ENCODE measurements around the gene PRR15.

PRR15 gene

GRCh38 chr7:29567174-29567573 is 3.5 kb downstream of the PRR15 start:
- TF ChIP-seq, protein P1, sequence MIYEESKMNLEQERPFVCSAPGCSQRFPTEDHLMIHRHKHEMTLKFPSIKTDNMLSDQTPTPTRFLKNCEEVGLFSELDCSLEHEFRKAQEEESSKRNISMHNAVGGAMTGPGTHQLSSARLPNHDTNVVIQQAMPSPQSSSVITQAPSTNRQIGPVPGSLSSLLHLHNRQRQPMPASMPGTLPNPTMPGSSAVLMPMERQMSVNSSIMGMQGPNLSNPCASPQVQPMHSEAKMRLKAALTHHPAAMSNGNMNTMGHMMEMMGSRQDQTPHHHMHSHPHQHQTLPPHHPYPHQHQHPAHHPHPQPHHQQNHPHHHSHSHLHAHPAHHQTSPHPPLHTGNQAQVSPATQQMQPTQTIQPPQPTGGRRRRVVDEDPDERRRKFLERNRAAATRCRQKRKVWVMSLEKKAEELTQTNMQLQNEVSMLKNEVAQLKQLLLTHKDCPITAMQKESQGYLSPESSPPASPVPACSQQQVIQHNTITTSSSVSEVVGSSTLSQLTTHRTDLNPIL (CRISPR knock-in tag; IDR thresholded peaks at IDR 0.05; ENCODE audit: low read depth), result no peak
- TF ChIP-seq CSRNP3 (CRISPR knock-in tag; IDR thresholded peaks at IDR 0.05) (no peak), ZC3H10 (CRISPR knock-in tag; IDR thresholded peaks at IDR 0.05) (no peak), CSDC2 (CRISPR knock-in tag; IDR thresholded peaks at IDR 0.05) (no peak), GLIS3 (CRISPR knock-in tag; IDR thresholded peaks at IDR 0.05) (no peak), OSR1 (CRISPR knock-in tag; IDR thresholded peaks at IDR 0.05) (no peak), TCF4 (CRISPR knock-in tag; IDR thresholded peaks at IDR 0.05; ENCODE audit: borderline replicate concordance) (no peak), ZNF70 (CRISPR knock-in tag; IDR thresholded peaks at IDR 0.05) (no peak)
- ATAC-seq, result no peak

DNA sequence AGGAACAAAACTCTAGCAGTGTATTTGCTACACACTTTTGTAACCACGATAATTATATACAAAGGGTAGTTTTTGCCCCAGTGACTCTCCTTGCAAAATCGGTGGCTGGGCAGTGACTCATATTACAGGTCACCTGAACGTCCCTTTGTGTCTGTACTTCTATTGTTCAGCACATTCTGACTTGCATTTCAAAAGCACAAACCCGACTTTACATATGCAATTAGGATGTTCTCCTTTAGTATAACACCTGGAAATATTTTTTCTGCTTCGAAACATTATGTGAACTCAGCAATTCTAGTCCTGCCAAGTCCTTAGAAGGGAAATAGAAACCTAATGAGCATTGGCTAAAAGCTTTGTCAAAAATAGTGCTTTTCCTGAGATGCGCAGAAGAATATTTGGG is 6.0 kb downstream of the PRR15 start:
- TF ChIP-seq, protein P1 (CRISPR knock-in tag; IDR thresholded peaks at IDR 0.05; ENCODE audit: low read depth), result no peak
- no peak for TF ChIP-seq ZC3H10 (CRISPR knock-in tag; IDR thresholded peaks at IDR 0.05)
- TF ChIP-seq PPARA (CRISPR knock-in tag; IDR thresholded peaks at IDR 0.05; ENCODE audit: borderline replicate concordance), result no peak
- no peak for TF ChIP-seq CSDC2 (CRISPR knock-in tag; IDR thresholded peaks at IDR 0.05)
- no peak for TF ChIP-seq SNAI2 (CRISPR knock-in tag; IDR thresholded peaks at IDR 0.05)
- TF ChIP-seq, protein P2, sequence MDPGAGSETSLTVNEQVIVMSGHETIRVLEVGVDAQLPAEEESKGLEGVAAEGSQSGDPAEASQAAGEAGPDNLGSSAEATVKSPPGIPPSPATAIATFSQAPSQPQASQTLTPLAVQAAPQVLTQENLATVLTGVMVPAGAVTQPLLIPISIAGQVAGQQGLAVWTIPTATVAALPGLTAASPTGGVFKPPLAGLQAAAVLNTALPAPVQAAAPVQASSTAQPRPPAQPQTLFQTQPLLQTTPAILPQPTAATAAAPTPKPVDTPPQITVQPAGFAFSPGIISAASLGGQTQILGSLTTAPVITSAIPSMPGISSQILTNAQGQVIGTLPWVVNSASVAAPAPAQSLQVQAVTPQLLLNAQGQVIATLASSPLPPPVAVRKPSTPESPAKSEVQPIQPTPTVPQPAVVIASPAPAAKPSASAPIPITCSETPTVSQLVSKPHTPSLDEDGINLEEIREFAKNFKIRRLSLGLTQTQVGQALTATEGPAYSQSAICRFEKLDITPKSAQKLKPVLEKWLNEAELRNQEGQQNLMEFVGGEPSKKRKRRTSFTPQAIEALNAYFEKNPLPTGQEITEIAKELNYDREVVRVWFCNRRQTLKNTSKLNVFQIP (CRISPR knock-in tag; IDR thresholded peaks at IDR 0.05; ENCODE audit: borderline replicate concordance, low read depth), result no peak
- no peak for TF ChIP-seq TCF4 (CRISPR knock-in tag; IDR thresholded peaks at IDR 0.05; ENCODE audit: borderline replicate concordance)
- TF ChIP-seq BACH2 (CRISPR knock-in tag; IDR thresholded peaks at IDR 0.05; ENCODE audit: borderline replicate concordance), result no peak
- TF ChIP-seq ESRRG (CRISPR knock-in tag; IDR thresholded peaks at IDR 0.05), result no peak
- no peak for TF ChIP-seq ZNF70 (CRISPR knock-in tag; IDR thresholded peaks at IDR 0.05)
- no peak for TF ChIP-seq ARNTL (CRISPR knock-in tag; IDR thresholded peaks at IDR 0.05; ENCODE audit: borderline replicate concordance, low read depth)
- TF ChIP-seq GLIS3 (CRISPR knock-in tag; IDR thresholded peaks at IDR 0.05), result no peak
- no peak for TF ChIP-seq OSR1 (CRISPR knock-in tag; IDR thresholded peaks at IDR 0.05)
- TF ChIP-seq PATZ1 (CRISPR knock-in tag; IDR thresholded peaks at IDR 0.05; ENCODE audit: borderline replicate concordance), result no peak
- ATAC-seq, result no peak

DNA sequence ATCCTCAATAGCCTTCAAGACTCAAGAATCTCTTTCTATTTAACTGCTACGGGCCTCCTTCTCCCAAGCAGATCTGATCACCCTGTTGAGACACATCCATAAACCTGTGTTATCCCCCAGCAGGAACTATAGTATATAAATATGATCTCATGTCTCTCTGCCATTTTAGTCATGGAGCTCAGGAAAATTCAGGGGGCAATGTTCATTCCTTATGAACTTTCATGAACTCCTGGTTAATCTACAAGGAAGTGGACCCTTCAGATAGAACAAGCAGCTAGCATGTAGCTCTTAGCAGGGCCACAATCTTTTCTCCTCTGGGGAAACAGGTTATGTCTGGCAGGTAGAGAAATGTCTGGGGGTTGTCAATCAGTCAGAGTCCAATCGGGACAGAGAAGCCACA is 8.9 kb downstream of the PRR15 start:
- ATAC-seq, result no peak
- TF ChIP-seq, protein P2 (CRISPR knock-in tag; IDR thresholded peaks at IDR 0.05; ENCODE audit: borderline replicate concordance, low read depth), result no peak
- TF ChIP-seq PPARA (CRISPR knock-in tag; IDR thresholded peaks at IDR 0.05; ENCODE audit: borderline replicate concordance), result no peak
- TF ChIP-seq ZC3H10 (CRISPR knock-in tag; IDR thresholded peaks at IDR 0.05), result no peak
- TF ChIP-seq, protein P1 (CRISPR knock-in tag; IDR thresholded peaks at IDR 0.05; ENCODE audit: low read depth), result no peak
- TF ChIP-seq ISL1 (CRISPR knock-in tag; IDR thresholded peaks at IDR 0.05), result no peak
- TF ChIP-seq ESRRG (CRISPR knock-in tag; IDR thresholded peaks at IDR 0.05), result no peak
- no peak for TF ChIP-seq CSDC2 (CRISPR knock-in tag; IDR thresholded peaks at IDR 0.05)
- no peak for TF ChIP-seq TCF4 (CRISPR knock-in tag; IDR thresholded peaks at IDR 0.05; ENCODE audit: borderline replicate concordance)
- no peak for TF ChIP-seq OSR1 (CRISPR knock-in tag; IDR thresholded peaks at IDR 0.05)
- no peak for TF ChIP-seq RARB (CRISPR knock-in tag; IDR thresholded peaks at IDR 0.05)
- TF ChIP-seq, protein P3, sequence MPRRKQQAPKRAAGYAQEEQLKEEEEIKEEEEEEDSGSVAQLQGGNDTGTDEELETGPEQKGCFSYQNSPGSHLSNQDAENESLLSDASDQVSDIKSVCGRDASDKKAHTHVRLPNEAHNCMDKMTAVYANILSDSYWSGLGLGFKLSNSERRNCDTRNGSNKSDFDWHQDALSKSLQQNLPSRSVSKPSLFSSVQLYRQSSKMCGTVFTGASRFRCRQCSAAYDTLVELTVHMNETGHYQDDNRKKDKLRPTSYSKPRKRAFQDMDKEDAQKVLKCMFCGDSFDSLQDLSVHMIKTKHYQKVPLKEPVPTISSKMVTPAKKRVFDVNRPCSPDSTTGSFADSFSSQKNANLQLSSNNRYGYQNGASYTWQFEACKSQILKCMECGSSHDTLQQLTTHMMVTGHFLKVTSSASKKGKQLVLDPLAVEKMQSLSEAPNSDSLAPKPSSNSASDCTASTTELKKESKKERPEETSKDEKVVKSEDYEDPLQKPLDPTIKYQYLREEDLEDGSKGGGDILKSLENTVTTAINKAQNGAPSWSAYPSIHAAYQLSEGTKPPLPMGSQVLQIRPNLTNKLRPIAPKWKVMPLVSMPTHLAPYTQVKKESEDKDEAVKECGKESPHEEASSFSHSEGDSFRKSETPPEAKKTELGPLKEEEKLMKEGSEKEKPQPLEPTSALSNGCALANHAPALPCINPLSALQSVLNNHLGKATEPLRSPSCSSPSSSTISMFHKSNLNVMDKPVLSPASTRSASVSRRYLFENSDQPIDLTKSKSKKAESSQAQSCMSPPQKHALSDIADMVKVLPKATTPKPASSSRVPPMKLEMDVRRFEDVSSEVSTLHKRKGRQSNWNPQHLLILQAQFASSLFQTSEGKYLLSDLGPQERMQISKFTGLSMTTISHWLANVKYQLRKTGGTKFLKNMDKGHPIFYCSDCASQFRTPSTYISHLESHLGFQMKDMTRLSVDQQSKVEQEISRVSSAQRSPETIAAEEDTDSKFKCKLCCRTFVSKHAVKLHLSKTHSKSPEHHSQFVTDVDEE (CRISPR knock-in tag; IDR thresholded peaks at IDR 0.05), result no peak
- TF ChIP-seq SNAI2 (CRISPR knock-in tag; IDR thresholded peaks at IDR 0.05), result no peak
- no peak for TF ChIP-seq ARNTL (CRISPR knock-in tag; IDR thresholded peaks at IDR 0.05; ENCODE audit: borderline replicate concordance, low read depth)
- no peak for TF ChIP-seq TOX (CRISPR knock-in tag; IDR thresholded peaks at IDR 0.05; ENCODE audit: borderline replicate concordance)
- TF ChIP-seq PATZ1 (CRISPR knock-in tag; IDR thresholded peaks at IDR 0.05; ENCODE audit: borderline replicate concordance), result no peak

Data from SK-N-SH treated with all-trans-retinoic acid at 6 μM for 48 hours (cell line).